A673 (cell line): ENCODE data around the gene AKAP6.

Source experiments
- EZH2 ChIP-seq: fragments of 200-600 bp; sonication (generic); IDR thresholded peaks from 2 replicates; pipeline ENCODE4 v1.6.1; 2017; ENCODE audit warnings: borderline replicate concordance, low read depth, mild to moderate bottlenecking, mixed read lengths, antibody characterized with exemption, low read length; ENCODE audit not compliant: poor library complexity, severe bottlenecking
- TF ChIP-seq, protein P1 (sequence below): fragments of 300-800, 200-600 bp; sonication (generic); conservative IDR thresholded peaks from 2 replicates; pipeline ENCODE4 v1.5.1; 2017; ENCODE audit warnings: low read depth, mild to moderate bottlenecking, antibody characterized with exemption, low read length, moderate library complexity, mixed read lengths

DNA sequence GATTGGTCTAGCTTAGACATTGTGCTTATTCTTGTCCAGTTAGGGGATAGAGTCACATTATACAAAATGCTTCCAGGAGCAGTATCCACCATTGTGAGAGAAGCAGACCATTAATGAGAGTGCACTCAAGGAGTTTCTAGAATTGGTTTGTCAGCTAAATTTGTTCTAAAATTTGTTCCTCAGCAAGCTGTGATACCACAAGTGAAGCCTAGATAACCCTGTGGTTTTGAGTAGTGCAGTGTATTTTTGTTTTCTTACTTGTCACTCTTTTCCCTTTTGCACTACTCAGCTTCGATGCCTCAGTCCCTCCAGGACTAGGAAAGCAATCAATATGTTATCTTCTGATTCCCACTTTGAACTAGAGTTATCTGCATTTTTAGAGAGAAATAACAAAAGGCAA, 42.5 kb upstream of the AKAP6 start:
- TF ChIP-seq, protein P1, sequence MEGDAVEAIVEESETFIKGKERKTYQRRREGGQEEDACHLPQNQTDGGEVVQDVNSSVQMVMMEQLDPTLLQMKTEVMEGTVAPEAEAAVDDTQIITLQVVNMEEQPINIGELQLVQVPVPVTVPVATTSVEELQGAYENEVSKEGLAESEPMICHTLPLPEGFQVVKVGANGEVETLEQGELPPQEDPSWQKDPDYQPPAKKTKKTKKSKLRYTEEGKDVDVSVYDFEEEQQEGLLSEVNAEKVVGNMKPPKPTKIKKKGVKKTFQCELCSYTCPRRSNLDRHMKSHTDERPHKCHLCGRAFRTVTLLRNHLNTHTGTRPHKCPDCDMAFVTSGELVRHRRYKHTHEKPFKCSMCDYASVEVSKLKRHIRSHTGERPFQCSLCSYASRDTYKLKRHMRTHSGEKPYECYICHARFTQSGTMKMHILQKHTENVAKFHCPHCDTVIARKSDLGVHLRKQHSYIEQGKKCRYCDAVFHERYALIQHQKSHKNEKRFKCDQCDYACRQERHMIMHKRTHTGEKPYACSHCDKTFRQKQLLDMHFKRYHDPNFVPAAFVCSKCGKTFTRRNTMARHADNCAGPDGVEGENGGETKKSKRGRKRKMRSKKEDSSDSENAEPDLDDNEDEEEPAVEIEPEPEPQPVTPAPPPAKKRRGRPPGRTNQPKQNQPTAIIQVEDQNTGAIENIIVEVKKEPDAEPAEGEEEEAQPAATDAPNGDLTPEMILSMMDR = no peak
- TF ChIP-seq EZH2 = no peak
